PC-9 (cell line): ENCODE results near the gene LDAH. TPM values are rescaled to one million over a fixed set of nuclear protein-coding genes. Genes with fewer than 3 reads are reported as not detected.

Experiments
- BruUV-seq: library from RNA; stranded (reverse); fragments of 400-500 nt; replicated peaks from 2 replicates; lab custom pipeline; 2021; lab: Mats Ljungman, UMichigan
- CTCF ChIA-PET: fragments of 300-600 bp; sonication (Branson Sonifier 250); formaldehyde crosslinking; loops from one replicate; lab custom pipeline; 2022; ENCODE audit warnings: antibody characterized with exemption; lab: Charles Lee
- POLR2A ChIA-PET: fragments of 300-600 bp; sonication (Branson Sonifier 250); formaldehyde crosslinking; loops from one replicate; lab custom pipeline; 2022; ENCODE audit warnings: antibody characterized with exemption; ENCODE audit not compliant: unreplicated experiment; lab: Charles Lee
- DNase-seq, 2 experiments: peaks; one replicate each; pipeline versions ENCODE4 v3.0.0 to v3.0.0-alpha.2; 2015 to 2022; ENCODE audit warnings: mixed read lengths in 1 of 2
- H2AFZ ChIP-seq: fragments of 200-600 bp; sonication (generic); 2 replicates; pipeline ENCODE4 v1.8.1; 2017; ENCODE audit warnings: antibody characterized with exemption
- H3F3A ChIP-seq: fragments of 200-600 bp; sonication (generic); 2 replicates; pipeline ENCODE4 v1.8.1; 2017; ENCODE audit warnings: antibody characterized with exemption, mild to moderate bottlenecking, low read depth; ENCODE audit not compliant: insufficient read depth
- H3K27ac ChIP-seq: fragments of 200-600 bp; sonication (generic); 2 replicates; pipeline ENCODE4 v1.6.1; 2016; ENCODE audit warnings: mixed run types
- H3K27me3 ChIP-seq: fragments of 200-600 bp; sonication (generic); 2 replicates; pipeline ENCODE4 v1.6.1; 2016; ENCODE audit warnings: low read depth, mixed run types; ENCODE audit not compliant: insufficient read depth
- H3K36me3 ChIP-seq: fragments of 200-600 bp; sonication (generic); 2 replicates; pipeline ENCODE4 v1.6.1; 2016; ENCODE audit warnings: low read depth, mixed run types
- H3K4me1 ChIP-seq: fragments of 200-600 bp; sonication (generic); replicated peaks from 2 replicates; pipeline ENCODE4 v1.6.1; 2016; ENCODE audit warnings: mixed run types; ENCODE audit not compliant: insufficient read depth
- H3K4me2 ChIP-seq: fragments of 200-600 bp; sonication (generic); 2 replicates; pipeline ENCODE4 v1.6.1; 2017; ENCODE audit warnings: mixed run types
- H3K4me3 ChIP-seq: fragments of 200-600 bp; sonication (generic); 2 replicates; pipeline ENCODE4 v1.6.1; 2016; ENCODE audit warnings: mixed run types
- H3K79me2 ChIP-seq: fragments of 200-600 bp; sonication (generic); 2 replicates; pipeline ENCODE4 v1.6.1; 2017; ENCODE audit warnings: low read depth, mixed run types
- H3K9me2 ChIP-seq: fragments of 200-600 bp; sonication (generic); 2 replicates; pipeline ENCODE4 v1.8.1; 2017; ENCODE audit warnings: mild to moderate bottlenecking; ENCODE audit not compliant: insufficient read depth
- H3K9me3 ChIP-seq: fragments of 200-600 bp; sonication (generic); 2 replicates; pipeline ENCODE4 v1.8.1; 2016; ENCODE audit warnings: low read depth; ENCODE audit not compliant: insufficient read depth
- H4K20me1 ChIP-seq: fragments of 200-600 bp; sonication (generic); 2 replicates; pipeline ENCODE4 v1.8.1; 2017; ENCODE audit not compliant: insufficient read depth
- EZH2 ChIP-seq: fragments of 200-600 bp; sonication (generic); IDR thresholded peaks from 2 replicates; pipeline ENCODE4 v1.8.0; 2017; ENCODE audit warnings: antibody characterized with exemption, low read depth
- intact Hi-C: fragments of 100-400 bp; cut with micrococcal nuclease; formaldehyde crosslinking; loops from one replicate; pipeline ENCODE4 v1.10.0; 2022; ENCODE audit not compliant: unreplicated experiment
- total RNA-seq: library from RNA; stranded (reverse); gene quantifications from 2 replicates; pipeline ENCODE4 v1.2.3, GENCODE V29; 2021
- TF ChIP-seq, protein P1 (sequence below): fragments of 200-600 bp; sonication (generic); conservative IDR thresholded peaks from 2 replicates; pipeline ENCODE4 v1.6.1; 2017; ENCODE audit warnings: mixed run types, antibody characterized with exemption, mild to moderate bottlenecking, moderate library complexity

LDAH gene
- total RNA-seq, 1 experiment from 2014 or later: 18.3 TPM

DNA sequence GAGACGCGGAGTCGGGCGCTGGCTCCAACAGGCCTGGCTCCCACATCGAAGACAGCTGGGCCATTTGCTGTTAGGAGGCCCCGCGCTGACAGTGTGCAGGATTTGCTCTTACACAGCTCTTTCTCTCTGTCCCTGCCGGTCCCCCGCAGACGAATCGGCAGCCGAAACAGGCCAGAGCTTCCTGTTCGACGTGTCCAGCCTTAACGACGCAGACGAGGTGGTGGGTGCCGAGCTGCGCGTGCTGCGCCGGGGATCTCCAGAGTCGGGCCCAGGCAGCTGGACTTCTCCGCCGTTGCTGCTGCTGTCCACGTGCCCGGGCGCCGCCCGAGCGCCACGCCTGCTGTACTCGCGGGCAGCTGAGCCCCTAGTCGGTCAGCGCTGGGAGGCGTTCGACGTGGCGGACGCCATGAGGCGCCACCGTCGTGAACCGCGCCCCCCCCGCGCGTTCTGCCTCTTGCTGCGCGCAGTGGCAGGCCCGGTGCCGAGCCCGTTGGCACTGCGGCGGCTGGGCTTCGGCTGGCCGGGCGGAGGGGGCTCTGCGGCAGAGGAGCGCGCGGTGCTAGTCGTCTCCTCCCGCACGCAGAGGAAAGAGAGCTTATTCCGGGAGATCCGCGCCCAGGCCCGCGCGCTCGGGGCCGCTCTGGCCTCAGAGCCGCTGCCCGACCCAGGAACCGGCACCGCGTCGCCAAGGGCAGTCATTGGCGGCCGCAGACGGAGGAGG is 152.4 kb downstream of the LDAH start:
- no peaks in the 10 kb centered on the region for H4K20me1 ChIP-seq
- H3K36me3 ChIP-seq: no peaks in the 10 kb centered on the region
- no peak for DNase-seq
- H3F3A ChIP-seq: no peaks in the 10 kb centered on the region
- no peaks in the 10 kb centered on the region for H3K9me2 ChIP-seq
- no peak overlapping the region for H3K4me3 ChIP-seq
- ChIA-PET POLR2A (no interaction called here), CTCF (no interaction called here)
- H3K9me3 ChIP-seq: no peaks in the 10 kb centered on the region
- intact Hi-C loops: no loop called here
- H3K27ac ChIP-seq: no peak overlapping the region
- no TSS peak for BruUV-seq
- H3K27me3 ChIP-seq: no peaks in the 10 kb centered on the region
- H3K79me2 ChIP-seq: no peaks in the 10 kb centered on the region
- H3K4me2 ChIP-seq: no peak overlapping the region
- H3K4me1 ChIP-seq: 0 out of 2 replicates have a peak, but pooled peaks cover 5% of the 10 kb centered on the region
- H2AFZ ChIP-seq: no peak overlapping the region
- no peak for TF ChIP-seq EZH2

DNA sequence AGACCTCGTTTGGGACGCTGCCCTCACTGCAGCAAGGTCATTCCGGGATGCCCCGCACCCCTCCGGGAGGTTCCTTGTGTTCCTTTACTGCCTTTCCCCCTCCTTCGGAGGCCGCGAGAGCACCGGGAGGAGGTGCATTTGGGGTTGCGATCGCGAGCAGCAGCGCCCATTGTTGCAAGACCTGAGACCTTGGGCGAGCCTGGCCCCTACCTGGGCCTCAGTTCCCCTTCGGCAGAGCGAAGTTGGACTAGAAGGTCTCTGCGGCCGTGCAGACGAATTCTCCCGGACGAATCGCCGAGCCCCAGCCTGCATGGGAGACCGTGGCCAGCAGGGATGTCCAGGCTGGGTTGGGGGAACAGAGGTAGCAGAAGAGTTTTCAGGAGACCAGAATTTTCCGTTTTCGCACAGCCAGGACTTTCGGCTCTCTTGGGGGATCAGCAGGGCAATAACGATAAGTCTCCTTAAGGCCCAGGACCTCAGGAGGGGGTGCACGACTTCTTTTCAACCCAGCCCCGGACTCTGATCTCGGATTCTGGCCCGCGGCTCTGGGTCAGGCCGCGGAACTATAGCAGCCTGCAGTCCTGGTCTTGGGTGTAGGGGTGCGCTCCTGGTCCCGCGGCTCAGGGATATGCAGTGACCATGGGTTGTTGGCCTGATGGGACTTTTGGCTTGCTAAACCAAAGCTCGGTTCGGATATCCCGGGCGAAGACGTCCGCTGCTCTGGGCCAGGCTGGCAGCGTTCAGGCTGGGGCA is 153.2 kb downstream of the LDAH start:
- no peak overlapping the region for H2AFZ ChIP-seq
- H3K9me2 ChIP-seq: no peaks in the 10 kb centered on the region
- H3K79me2 ChIP-seq: no peaks in the 10 kb centered on the region
- DNase-seq: no peak
- no peak overlapping the region for H3K27ac ChIP-seq
- no peak overlapping the region for H3K4me3 ChIP-seq
- no peak overlapping the region for H3K4me2 ChIP-seq
- intact Hi-C loops: no loop called here
- no peaks in the 10 kb centered on the region for H3K27me3 ChIP-seq
- 0 out of 2 replicates have a peak, but pooled peaks cover 2% of the 10 kb centered on the region for H3K4me1 ChIP-seq
- BruUV-seq: no TSS peak
- no peaks in the 10 kb centered on the region for H3K9me3 ChIP-seq
- TF ChIP-seq, protein P1, sequence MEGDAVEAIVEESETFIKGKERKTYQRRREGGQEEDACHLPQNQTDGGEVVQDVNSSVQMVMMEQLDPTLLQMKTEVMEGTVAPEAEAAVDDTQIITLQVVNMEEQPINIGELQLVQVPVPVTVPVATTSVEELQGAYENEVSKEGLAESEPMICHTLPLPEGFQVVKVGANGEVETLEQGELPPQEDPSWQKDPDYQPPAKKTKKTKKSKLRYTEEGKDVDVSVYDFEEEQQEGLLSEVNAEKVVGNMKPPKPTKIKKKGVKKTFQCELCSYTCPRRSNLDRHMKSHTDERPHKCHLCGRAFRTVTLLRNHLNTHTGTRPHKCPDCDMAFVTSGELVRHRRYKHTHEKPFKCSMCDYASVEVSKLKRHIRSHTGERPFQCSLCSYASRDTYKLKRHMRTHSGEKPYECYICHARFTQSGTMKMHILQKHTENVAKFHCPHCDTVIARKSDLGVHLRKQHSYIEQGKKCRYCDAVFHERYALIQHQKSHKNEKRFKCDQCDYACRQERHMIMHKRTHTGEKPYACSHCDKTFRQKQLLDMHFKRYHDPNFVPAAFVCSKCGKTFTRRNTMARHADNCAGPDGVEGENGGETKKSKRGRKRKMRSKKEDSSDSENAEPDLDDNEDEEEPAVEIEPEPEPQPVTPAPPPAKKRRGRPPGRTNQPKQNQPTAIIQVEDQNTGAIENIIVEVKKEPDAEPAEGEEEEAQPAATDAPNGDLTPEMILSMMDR: no peak
- TF ChIP-seq EZH2: no peak
- no peaks in the 10 kb centered on the region for H3K36me3 ChIP-seq
- H4K20me1 ChIP-seq: no peaks in the 10 kb centered on the region
- ChIA-PET CTCF (no interaction called here), POLR2A (no interaction called here)
- H3F3A ChIP-seq: no peaks in the 10 kb centered on the region

DNA sequence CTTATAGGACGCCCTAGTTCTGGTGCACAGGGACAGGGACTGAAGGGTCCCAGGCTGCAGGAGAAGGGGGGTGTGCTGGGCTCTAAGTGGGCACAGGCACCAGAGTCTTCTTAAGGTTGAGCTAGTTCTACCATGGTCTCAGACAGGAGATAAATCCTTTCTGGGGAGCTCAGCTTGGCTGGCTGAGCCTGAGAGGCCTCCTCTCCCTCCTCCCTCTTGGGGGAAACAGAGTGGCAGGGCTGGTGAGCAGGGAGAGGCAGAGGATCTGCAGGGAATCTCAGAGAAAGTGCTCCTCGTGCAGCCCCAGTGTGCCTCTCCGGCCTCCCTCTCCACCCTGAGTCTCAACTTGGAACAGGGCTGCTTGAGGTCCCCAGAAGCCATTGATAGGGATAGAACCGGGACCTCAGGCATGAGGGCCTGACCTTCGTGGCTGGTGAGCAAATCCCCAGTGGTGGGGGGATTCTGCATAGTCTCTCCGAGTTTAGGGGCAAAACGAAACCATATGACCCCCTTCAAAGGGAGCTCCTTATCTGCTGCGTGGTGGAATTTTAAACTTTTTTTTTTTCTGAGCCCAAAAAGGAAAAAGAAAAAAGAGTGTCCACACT is 153.9 kb downstream of the LDAH start:
- H3K36me3 ChIP-seq: no peaks in the 10 kb centered on the region
- no TSS peak for BruUV-seq
- no peak overlapping the region for H3K4me3 ChIP-seq
- POLR2A ChIA-PET: no interaction called here
- no peaks in the 10 kb centered on the region for H3K9me3 ChIP-seq
- no peaks in the 10 kb centered on the region for H3K79me2 ChIP-seq
- CTCF ChIA-PET: no interaction called here
- no peaks in the 10 kb centered on the region for H3K4me1 ChIP-seq
- no peak for TF ChIP-seq EZH2
- TF ChIP-seq, protein P1: no peak
- no peaks in the 10 kb centered on the region for H4K20me1 ChIP-seq
- no peak overlapping the region for H2AFZ ChIP-seq
- intact Hi-C loops: no loop called here
- no peaks in the 10 kb centered on the region for H3F3A ChIP-seq
- 0 out of 2 replicates have a peak, but pooled peaks cover 7% of the 10 kb centered on the region for H3K27me3 ChIP-seq
- H3K4me2 ChIP-seq: no peak overlapping the region
- no peaks in the 10 kb centered on the region for H3K9me2 ChIP-seq
- no peak overlapping the region for H3K27ac ChIP-seq
- DNase-seq: no peak
